K562 (cell line): ENCODE measurements around the gene UBAC2. TPM values are rescaled to one million over a fixed set of nuclear protein-coding genes. Genes with fewer than 3 reads are reported as not detected.

Experiments
- ATAC-seq: fragments of 200-7000 bp; cut with Tn5 transposase; 3 replicates; pipeline ENCODE4 v1.9.1; 2020; ENCODE audit warnings: moderate library complexity
- BruUV-seq: library from RNA; stranded (reverse); fragments of 400-500 nt; replicated peaks from 2 replicates; lab custom pipeline; 2021; lab: Mats Ljungman, UMichigan
- CTCF ChIA-PET: fragments of 300-600 bp; formaldehyde crosslinking; extraction: SDS; loops from one replicate; lab custom pipeline; 2021; ENCODE audit warnings: low intra/inter-chr PET ratio; lab: Yijun Ruan, JAX
- POLR2A ChIA-PET: fragments of 300-600, 350-650 bp; sonication (Branson Sonifier 250); formaldehyde crosslinking; extraction: SDS; loops from one replicate; lab custom pipeline; 2021; ENCODE audit warnings: antibody characterized with exemption, inconsistent platforms; lab: Yijun Ruan, JAX
- DNase-seq, 4 experiments: peaks; one replicate each; pipeline versions ENCODE4 v3.0.0 to v3.0.0-alpha.2; 2011 to 2018; ENCODE audit warnings: low spot score in 3 of 4, mixed read lengths in 3 of 4; ENCODE audit errors: extremely low read depth in 1 of 4
- FAIRE-seq: peaks from 2 replicates; lab custom pipeline; 2011; peaks lifted over from hg19 to GRCh38; lab: Jason Lieb, UNC
- H2AFZ ChIP-seq: 2 replicates; pipeline ENCODE4 v1.6.0; 2011; ENCODE audit warnings: low read depth, low read length, control low read depth, inconsistent platforms
- H3K27ac ChIP-seq: fragments of 200-600 bp; 3 replicates; pipeline ENCODE4 v1.8.0; 2011; ENCODE audit warnings: low read depth, mild to moderate bottlenecking, control low read depth, inconsistent platforms, low read length, moderate library complexity, mixed read lengths; ENCODE audit errors: extremely low read depth
- H3K27me3 ChIP-seq, 2 experiments: fragments of 300-600 bp in 1 of 2; 2 replicates in 1 of 2; 3 replicates in 1 of 2; pipeline versions ENCODE4 v1.6.0 to v1.8.0; 2011; ENCODE audit warnings: inconsistent platforms in 2 of 2, low read length in 2 of 2, mild to moderate bottlenecking in 1 of 2, mixed read lengths in 1 of 2, moderate library complexity in 1 of 2; ENCODE audit not compliant: control insufficient read depth in 2 of 2, insufficient read depth in 2 of 2
- H3K36me3 ChIP-seq: fragments of 300-600 bp; 3 replicates; pipeline ENCODE4 v1.8.0; 2011; ENCODE audit warnings: mild to moderate bottlenecking, low read length, inconsistent platforms; ENCODE audit not compliant: control insufficient read depth, insufficient read depth
- H3K4me1 ChIP-seq, 2 experiments: fragments of 200-600 bp in 1 of 2; replicated peaks in 1 of 2; 2 replicates in 1 of 2; 3 replicates in 1 of 2; pipeline versions ENCODE4 v1.5.1 to v1.8.0; 2011; ENCODE audit warnings: inconsistent platforms in 2 of 2, low read length in 2 of 2, mild to moderate bottlenecking in 1 of 2, mixed read lengths in 1 of 2, moderate library complexity in 1 of 2; ENCODE audit not compliant: control insufficient read depth in 2 of 2, insufficient read depth in 2 of 2
- H3K4me2 ChIP-seq: 2 replicates; pipeline ENCODE4 v1.6.1; 2011; ENCODE audit warnings: low read length, control low read depth, inconsistent platforms, mixed read lengths; ENCODE audit not compliant: insufficient read depth
- H3K4me3 ChIP-seq: fragments of 200-600 bp; sonication (generic), shearing (Covaris generic); 2 replicates; pipeline ENCODE4 v1.5.1; 2016; ENCODE audit warnings: control low read depth, inconsistent platforms
- H3K79me2 ChIP-seq: fragments of 200-600 bp; 3 replicates; pipeline ENCODE4 v1.8.0; 2011; ENCODE audit warnings: low read length, inconsistent platforms; ENCODE audit not compliant: control insufficient read depth, insufficient read depth
- H3K9ac ChIP-seq, 2 experiments: 2 replicates each; pipeline versions ENCODE4 v1.6.0 to v1.6.1; 2011; ENCODE audit warnings: low read depth in 2 of 2, low read length in 2 of 2, control low read depth in 1 of 2, inconsistent platforms in 1 of 2, mild to moderate bottlenecking in 1 of 2, mixed read lengths in 1 of 2; ENCODE audit not compliant: insufficient read depth in 1 of 2
- H3K9me1 ChIP-seq: one replicate; pipeline ENCODE4 v1.6.0; 2011; ENCODE audit warnings: inconsistent platforms, mild to moderate bottlenecking, low read length, moderate library complexity; ENCODE audit not compliant: control insufficient read depth, insufficient read depth
- H3K9me3 ChIP-seq: replicated peaks from 2 replicates; pipeline ENCODE4 v1.5.1; 2011; ENCODE audit warnings: low read depth, low read length, inconsistent platforms; ENCODE audit not compliant: control insufficient read depth, insufficient read depth
- H4K20me1 ChIP-seq: replicated peaks from 2 replicates; pipeline ENCODE4 v1.6.1; 2011; ENCODE audit warnings: low read length, inconsistent platforms, mixed read lengths; ENCODE audit not compliant: control insufficient read depth, insufficient read depth
- CBX1 ChIP-seq: sonication (generic); IDR thresholded peaks from 2 replicates; pipeline ENCODE4 v1.6.1; 2016; ENCODE audit warnings: antibody characterized with exemption, low read depth, mild to moderate bottlenecking
- FUS ChIP-seq: fragments of 200-400 bp; formaldehyde crosslinking; optimal IDR thresholded peaks from 2 replicates; pipeline ENCODE3; 2017; ENCODE audit warnings: low read depth, low read length
- GATAD2A ChIP-seq: fragments of 450-650 bp; IDR thresholded peaks from 2 replicates; pipeline ENCODE4 v1.6.1; 2017
- PCBP1 ChIP-seq: fragments of 200-400 bp; formaldehyde crosslinking; IDR thresholded peaks from 2 replicates; pipeline ENCODE4 v1.6.1; 2018; ENCODE audit warnings: mild to moderate bottlenecking, low read depth, low read length; ENCODE audit not compliant: poor library complexity, severe bottlenecking
- TAF15 ChIP-seq: fragments of 200-400 bp; formaldehyde crosslinking; IDR thresholded peaks from 2 replicates; pipeline ENCODE4 v1.6.1; 2017; ENCODE audit warnings: mild to moderate bottlenecking, low read depth, low read length, moderate library complexity
- ZNF311 ChIP-seq: fragments of 250-450 bp; sonication (Bioruptor Pico); IDR thresholded peaks from 2 replicates; pipeline ENCODE4 v1.4.0; 2020; ENCODE audit warnings: mild to moderate bottlenecking, moderate library complexity
- ZNF764 ChIP-seq: fragments of 250-450 bp; sonication (Bioruptor Pico); IDR thresholded peaks from 2 replicates; pipeline ENCODE4 v1.4.0; 2020; ENCODE audit warnings: low read depth, mild to moderate bottlenecking, moderate library complexity
- WGBS: fragments of 100-300 bp; shearing (Covaris generic); methylation state at CpG from one replicate; pipeline ENCODE4 v1.1.6; 2016; ENCODE audit warnings: low coverage, mixed read lengths; ENCODE audit not compliant: insufficient coverage; ENCODE audit errors: missing lambda C conversion rate; 5-methylcytosine and 5-hydroxymethylcytosine counted together
- in situ Hi-C: fragments of 300-500 bp; cut with MboI; formaldehyde crosslinking; loops from 4 replicates; pipeline ENCODE4 v1.15.0; 2018; ENCODE audit warnings: inconsistent platforms, mixed read lengths
- intact Hi-C: fragments of 100-400 bp; cut with micrococcal nuclease; formaldehyde crosslinking; loops from 2 replicates; pipeline ENCODE4 v1.14.2; 2022
- polyA plus RNA-seq, 8 experiments: library from polyadenylated mRNA; depleted of rRNA in 4 of 8; stranded (reverse) in 5 of 8; unstranded in 3 of 8; fragments of >200 nt; fragmentation: Nextera tagmentation in 2 of 8; fragmentation: Illumina TruSeq in 1 of 8; extraction: Ambion mirVana in 2 of 8; extraction: Trizol in 1 of 8; gene quantifications; 2 replicates each; pipeline versions ENCODE4 v1.2.1 to v1.2.3, GENCODE V29; 2011 to 2014; ENCODE audit warnings: inconsistent platforms in 1 of 8, missing spikeins in 1 of 8
- total RNA-seq, 7 experiments: library from RNA; depleted of rRNA in 6 of 7; stranded (reverse); fragments of >200 nt in 6 of 7; fragmentation: Illumina TruSeq in 2 of 7; extraction: Trizol in 2 of 7; gene quantifications; 2 replicates each; pipeline versions ENCODE4 v1.2.1 to v1.2.3, GENCODE V29; 2011 to 2021; ENCODE audit warnings: low replicate concordance in 1 of 7
- TF ChIP-seq, protein P1 (sequence below): fragments of 250-450 bp; sonication (Bioruptor Pico); IDR thresholded peaks from 2 replicates; pipeline ENCODE4 v1.5.0; 2021
- TF ChIP-seq, protein P2 (sequence below): IDR thresholded peaks from 2 replicates; pipeline ENCODE4 v1.6.1; 2014; ENCODE audit warnings: antibody characterized with exemption
- TF ChIP-seq, protein P3 (sequence below), 3 experiments: fragments of 200-800 bp in 1 of 3; fragments of 250-450 bp in 1 of 3; fragments of 450-650 bp in 1 of 3; sonication (Bioruptor Pico) in 1 of 3; sonication (Bioruptor generic) in 1 of 3; formaldehyde crosslinking in 1 of 3; IDR thresholded peaks; 2 replicates each; pipeline versions ENCODE4 v1.6.1 to v1.8.0; 2016 to 2022; ENCODE audit warnings: mild to moderate bottlenecking in 2 of 3, missing genetic modification characterization in 2 of 3, missing compliant biosample characterization in 1 of 3, moderate library complexity in 1 of 3

UBAC2 gene
- total and polyA plus RNA-seq, 9 of the 15 experiments (the other 6 are each of a cell fraction or from before 2014, with no cell fraction given) = 6.0 to 84.1 (median 32.3) TPM

DNA sequence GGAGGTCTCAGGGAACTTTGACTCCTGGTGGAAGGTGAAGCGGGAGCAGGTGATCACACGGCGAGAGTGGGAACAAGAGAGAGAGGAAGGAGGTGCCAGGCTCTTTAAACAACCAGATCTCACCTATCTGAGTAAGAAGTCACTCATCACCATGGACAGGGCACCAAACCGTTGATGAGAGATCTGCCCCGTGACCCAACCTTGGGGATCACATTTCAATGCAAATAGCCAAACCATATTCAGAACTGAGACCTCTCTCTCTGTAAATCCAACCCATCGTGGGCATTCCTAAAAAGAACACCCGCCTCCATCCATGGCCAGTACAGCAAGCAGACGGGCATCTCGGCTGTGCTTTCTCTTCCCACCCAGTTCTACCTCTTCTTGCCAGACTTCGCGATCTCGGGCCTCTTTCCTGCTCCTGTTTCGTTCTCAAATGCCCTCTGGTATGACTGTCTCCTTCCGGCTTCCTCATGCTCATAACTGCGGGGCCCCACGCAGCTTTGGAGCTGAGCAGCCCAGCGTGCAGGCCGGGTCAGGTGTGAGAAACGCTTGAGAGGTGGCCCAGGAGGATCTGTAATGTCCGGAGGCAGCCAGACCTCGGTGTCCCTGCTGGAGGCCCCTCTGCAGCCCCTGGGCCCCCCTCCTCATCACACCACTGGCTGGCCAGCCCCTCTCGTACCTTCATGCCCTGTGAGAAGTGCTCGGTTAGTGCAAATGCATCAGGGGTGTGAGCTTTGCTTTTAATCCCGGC, 203.5 kb downstream of the UBAC2 start (continued):
- TF ChIP-seq ZNF764 (CRISPR knock-in tag) (no peak), CBX1 (no peak)

DNA sequence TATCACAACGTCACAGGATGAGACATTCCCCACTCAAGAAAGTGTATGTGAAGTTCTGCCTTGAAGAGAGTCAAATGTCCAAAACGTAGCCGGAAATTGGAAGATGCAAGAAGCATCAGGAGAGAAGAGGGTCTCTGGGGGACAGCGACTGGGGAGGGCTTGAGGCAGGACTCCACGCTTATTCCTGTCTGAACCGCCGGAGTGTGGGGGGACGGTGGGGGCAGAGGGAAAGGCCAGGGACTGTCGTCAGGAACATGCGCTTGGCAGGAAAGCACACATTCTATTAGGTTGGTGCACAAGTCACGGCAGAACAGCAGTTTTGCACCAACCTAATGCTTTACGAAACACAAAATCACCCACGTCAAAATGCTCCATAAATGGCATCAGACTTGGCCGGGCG, 205.3 kb downstream of the UBAC2 start:
- in situ Hi-C loops = no loop called here
- no TSS peak for BruUV-seq
- H3K27me3 ChIP-seq = peaks cover 0 to 13% of the 10 kb centered on the region in 2 experiments; a peak in 3 of 5 replicates
- intact Hi-C loops = no loop called here
- H3K36me3 ChIP-seq = no peaks in the 10 kb centered on the region
- ATAC-seq (no peak), FAIRE-seq (no peak), DNase-seq (no peak)
- no peak overlapping the region for H3K27ac ChIP-seq
- WGBS = 56% methylated on average over 15 of the region's 15 CpGs
- no peaks in the 10 kb centered on the region for H3K9me3 ChIP-seq
- H3K9ac ChIP-seq = no peak overlapping the region
- no peak overlapping the region for H3K4me2 ChIP-seq
- POLR2A ChIA-PET = no interaction called here
- H4K20me1 ChIP-seq = no peaks in the 10 kb centered on the region
- H3K4me1 ChIP-seq = peaks cover 0 to 4% of the 10 kb centered on the region in 2 experiments; a peak in 1 of 5 replicates
- CTCF ChIA-PET = no interaction called here
- no peaks in the 10 kb centered on the region for H3K9me1 ChIP-seq
- no peaks in the 10 kb centered on the region for H3K79me2 ChIP-seq
- TF ChIP-seq, protein P1, sequence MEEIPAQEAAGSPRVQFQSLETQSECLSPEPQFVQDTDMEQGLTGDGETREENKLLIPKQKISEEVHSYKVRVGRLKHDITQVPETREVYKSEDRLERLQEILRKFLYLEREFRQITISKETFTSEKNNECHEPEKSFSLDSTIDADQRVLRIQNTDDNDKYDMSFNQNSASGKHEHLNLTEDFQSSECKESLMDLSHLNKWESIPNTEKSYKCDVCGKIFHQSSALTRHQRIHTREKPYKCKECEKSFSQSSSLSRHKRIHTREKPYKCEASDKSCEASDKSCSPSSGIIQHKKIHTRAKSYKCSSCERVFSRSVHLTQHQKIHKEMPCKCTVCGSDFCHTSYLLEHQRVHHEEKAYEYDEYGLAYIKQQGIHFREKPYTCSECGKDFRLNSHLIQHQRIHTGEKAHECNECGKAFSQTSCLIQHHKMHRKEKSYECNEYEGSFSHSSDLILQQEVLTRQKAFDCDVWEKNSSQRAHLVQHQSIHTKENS (CRISPR knock-in tag) = no peak
- TF ChIP-seq ZNF311 (CRISPR knock-in tag) (no peak), PCBP1 (no peak), GATAD2A (no peak), FUS (no peak), TAF15 (no peak)
- TF ChIP-seq, protein P2, sequence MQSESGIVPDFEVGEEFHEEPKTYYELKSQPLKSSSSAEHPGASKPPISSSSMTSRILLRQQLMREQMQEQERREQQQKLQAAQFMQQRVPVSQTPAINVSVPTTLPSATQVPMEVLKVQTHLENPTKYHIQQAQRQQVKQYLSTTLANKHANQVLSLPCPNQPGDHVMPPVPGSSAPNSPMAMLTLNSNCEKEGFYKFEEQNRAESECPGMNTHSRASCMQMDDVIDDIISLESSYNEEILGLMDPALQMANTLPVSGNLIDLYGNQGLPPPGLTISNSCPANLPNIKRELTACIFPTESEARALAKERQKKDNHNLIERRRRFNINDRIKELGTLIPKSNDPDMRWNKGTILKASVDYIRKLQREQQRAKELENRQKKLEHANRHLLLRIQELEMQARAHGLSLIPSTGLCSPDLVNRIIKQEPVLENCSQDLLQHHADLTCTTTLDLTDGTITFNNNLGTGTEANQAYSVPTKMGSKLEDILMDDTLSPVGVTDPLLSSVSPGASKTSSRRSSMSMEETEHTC = no peak
- TF ChIP-seq, protein P3, sequence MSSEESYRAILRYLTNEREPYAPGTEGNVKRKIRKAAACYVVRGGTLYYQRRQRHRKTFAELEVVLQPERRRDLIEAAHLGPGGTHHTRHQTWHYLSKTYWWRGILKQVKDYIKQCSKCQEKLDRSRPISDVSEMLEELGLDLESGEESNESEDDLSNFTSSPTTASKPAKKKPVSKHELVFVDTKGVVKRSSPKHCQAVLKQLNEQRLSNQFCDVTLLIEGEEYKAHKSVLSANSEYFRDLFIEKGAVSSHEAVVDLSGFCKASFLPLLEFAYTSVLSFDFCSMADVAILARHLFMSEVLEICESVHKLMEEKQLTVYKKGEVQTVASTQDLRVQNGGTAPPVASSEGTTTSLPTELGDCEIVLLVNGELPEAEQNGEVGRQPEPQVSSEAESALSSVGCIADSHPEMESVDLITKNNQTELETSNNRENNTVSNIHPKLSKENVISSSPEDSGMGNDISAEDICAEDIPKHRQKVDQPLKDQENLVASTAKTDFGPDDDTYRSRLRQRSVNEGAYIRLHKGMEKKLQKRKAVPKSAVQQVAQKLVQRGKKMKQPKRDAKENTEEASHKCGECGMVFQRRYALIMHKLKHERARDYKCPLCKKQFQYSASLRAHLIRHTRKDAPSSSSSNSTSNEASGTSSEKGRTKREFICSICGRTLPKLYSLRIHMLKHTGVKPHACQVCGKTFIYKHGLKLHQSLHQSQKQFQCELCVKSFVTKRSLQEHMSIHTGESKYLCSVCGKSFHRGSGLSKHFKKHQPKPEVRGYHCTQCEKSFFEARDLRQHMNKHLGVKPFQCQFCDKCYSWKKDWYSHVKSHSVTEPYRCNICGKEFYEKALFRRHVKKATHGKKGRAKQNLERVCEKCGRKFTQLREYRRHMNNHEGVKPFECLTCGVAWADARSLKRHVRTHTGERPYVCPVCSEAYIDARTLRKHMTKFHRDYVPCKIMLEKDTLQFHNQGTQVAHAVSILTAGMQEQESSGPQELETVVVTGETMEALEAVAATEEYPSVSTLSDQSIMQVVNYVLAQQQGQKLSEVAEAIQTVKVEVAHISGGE (CRISPR knock-in tag; IDR thresholded peaks at IDR 0.05) = no peak
- H2AFZ ChIP-seq = no peak overlapping the region
- H3K4me3 ChIP-seq = no peak overlapping the region
